Embryonic facial prominence (tissue), 1 donor: ENCODE results near the gene CHST11.

Source experiments
- DNase-seq: peaks from one replicate; pipeline ENCODE4 v3.0.0-alpha.2; 2016; ENCODE audit errors: extremely low spot score

CHST11 gene

DNA sequence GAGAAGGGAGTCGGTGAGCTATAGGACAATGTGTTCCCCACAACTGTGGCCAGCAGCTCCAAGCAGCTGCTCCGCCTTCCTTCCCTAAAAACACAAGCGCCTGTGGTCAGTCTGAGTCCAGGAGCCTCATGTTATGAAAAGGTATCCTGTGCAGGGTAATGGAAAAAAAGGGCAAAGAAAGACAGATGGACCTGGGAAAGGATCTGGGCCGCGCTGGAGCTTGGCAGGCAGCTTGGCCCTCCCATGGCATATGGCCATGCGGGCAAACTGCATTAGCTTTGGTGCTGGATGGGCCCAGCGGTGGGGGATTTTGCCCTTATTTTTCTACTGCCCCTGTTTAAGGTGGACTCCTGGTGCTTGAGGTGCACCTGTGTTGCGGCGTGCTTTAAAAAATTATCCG, 23.7 kb upstream of the CHST11 start:
- DNase-seq: no peak

DNA sequence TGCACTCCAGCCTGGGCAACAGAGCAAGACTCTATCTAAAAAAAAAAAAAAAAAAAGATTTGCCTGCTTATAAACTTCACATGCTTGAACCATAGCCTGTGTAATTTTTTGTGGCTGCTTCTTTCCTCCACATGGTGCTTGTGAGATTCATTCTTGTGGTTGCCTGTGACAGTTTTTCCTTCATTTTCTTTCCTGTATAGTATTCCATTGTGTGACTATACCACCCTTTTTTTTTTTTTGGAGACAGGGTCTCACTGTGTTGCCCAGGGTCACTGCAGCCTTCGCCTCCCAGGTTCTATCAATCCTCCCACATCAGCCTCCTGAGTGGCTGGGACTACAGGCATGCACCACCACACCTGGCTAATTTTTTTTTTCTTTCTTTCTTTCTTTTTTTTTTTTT, 22.6 kb upstream of the CHST11 start:
- no peak for DNase-seq

DNA sequence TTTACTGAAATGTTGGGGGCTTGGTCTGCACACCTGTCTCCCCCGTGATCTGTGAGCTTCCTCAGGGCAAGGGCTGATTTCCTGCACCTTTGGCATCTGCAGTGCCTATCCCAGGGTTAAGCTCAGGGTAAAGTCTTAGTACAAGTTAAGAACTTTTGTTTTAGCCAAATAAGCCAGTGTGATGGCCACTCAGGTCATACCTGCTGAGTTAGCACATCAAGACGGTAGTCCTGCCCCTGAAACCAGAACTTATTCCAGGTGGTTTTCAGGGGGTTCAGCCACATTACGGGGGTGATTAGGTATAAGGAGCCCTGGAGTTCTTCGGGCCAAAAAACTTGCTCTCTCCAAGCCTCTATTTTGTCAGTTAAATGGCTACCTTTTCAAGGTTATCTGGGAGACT, 21.6 kb upstream of the CHST11 start:
- DNase-seq: no peak

- no peak for DNase-seq
Observed at GRCh38 chr12:104435765-104436164, 21.0 kb upstream of the CHST11 start.

DNA sequence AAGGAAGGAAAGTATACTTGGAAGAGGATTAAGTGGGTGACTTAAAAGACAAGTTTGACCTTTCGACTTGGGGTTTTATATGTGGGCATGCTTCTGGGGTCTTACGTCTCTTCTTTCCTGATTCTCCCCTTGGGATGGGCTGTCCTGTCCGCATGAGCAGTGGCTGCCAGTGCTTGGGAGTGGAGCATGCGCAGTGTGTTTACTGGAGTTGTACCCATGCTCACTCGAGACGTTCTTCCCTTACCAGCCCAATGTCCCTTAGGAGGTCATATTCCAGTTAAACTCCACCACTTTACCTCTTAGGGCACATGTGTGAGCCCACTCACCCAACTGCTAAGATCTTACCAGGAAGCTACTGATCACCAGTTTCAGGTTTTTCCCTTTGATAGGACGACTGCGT, 20.0 kb upstream of the CHST11 start:
- no peak for DNase-seq

DNA sequence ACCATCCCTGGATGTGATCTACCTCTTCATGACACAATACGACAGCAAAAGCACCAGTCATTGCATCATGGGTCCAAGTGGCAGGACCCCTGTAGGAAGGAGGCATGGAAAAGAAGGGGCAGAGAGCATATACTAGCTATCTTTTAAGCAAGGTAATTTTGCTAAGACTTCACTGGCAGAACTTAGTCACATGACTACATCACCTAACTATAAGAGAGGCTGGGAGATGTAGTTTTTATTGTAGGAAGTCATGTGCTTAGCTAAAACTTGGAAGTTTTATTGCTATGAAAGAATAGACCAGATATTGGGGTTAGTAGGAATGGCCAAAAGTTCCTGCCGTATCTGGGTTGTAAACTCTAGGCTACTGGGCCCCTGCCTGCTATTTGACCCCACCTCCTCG, 18.6 kb upstream of the CHST11 start:
- no peak for DNase-seq

DNA sequence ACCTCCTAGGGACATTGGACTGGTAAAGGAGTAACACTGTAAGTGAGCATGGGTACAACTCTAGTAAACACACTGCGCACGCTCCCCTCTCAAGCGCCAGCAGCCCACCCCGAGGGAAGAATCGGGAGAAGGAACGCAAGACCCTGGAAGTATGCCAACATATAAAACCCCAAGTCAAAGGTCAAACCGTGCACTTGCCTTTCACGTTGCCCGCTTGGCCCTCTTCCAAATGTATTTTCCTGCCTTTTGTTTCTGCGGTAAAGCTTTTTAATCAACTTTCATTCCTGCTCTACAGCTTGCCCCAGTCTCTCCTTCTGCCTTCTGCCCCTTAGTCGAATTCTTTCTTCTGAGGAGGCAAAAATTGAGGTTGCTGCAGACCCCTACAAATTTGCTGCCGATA, 17.6 kb upstream of the CHST11 start:
- DNase-seq: no peak

- DNase-seq: no peak
Observed at GRCh38 chr12:104443008-104443407, 13.7 kb upstream of the CHST11 start.

DNA sequence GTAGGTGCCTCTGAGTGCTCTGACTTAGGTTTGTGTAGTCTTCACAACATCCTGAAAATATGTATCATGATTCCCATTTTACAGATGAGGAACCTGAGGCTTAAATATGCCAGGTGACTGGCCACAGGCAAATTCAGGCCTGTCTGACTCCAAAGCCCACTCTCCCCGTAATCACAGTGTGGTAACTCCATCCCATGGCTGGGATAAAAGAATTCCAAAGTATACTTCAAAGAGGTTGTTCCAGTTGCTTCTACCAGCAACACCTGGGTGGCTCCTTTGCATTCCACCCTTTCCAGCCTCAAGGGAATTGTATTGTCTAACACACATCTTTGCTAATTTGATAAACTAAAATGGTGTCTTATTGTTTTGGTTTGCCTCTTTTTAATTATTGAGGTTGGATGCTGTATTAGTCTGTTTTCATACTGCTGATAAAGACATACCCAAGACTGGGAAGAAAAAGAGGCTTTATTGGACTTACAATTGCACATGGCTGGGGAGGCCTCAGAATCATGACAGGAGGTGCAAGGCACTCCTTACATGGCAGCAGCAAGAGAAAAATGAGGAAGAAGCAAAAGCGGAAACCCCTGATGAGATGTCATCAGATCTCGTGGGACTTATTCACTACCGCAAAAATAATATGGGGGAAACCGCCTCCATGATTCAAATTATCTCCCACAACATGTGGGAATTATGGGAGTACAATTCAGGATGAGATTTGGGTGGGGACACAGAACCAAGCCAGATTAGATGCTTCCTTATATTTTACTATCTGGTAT, 9.9 kb upstream of the CHST11 start:
- DNase-seq: no peak

GRCh38 chr12:104448031-104448430, 8.7 kb upstream of the CHST11 start:
- no peak for DNase-seq

GRCh38 chr12:104448451-104448850, 8.3 kb upstream of the CHST11 start:
- DNase-seq: no peak

DNA sequence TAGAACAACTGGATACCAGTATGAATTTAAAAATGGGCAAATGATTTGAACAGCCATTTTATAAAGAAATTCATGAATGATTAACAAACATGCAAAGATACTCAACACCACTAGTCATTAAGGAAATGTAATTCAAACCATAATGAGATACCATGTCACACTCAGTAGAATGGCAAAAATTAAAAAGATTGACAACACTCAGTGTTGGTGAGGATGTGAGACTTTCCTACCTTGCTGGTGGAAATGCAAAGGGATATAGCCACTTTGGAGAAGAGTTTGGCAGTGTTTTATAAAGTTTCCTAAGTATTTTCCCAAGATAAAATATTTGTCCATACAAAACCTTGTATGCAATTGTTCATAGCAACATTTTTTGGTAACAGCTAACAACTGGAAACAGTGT, 6.0 kb upstream of the CHST11 start:
- DNase-seq: no peak

GRCh38 chr12:104452087-104452486, 4.7 kb upstream of the CHST11 start:
- no peak for DNase-seq

GRCh38 chr12:104453133-104453532, 3.6 kb upstream of the CHST11 start:
- no peak for DNase-seq

DNA sequence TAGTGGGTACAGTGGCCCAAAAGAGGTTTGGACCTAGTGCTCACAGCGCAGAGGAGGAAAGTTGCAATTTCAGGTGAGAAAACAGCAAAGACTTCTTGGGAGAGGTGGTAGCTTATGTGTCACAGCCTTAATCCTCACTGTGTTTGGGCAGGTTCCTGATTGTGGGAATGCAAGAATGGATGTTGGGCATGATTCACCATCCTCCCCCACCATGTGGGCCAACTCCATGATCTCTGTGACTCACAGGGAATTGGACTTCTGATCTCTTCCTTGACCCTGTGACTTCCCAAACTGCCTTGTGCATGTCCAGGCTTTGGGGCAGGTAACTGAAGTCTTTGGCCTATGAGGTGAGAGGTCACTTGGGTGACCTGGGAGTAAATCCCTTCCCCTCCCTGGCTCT, 1.8 kb upstream of the CHST11 start:
- no peak for DNase-seq

DNA sequence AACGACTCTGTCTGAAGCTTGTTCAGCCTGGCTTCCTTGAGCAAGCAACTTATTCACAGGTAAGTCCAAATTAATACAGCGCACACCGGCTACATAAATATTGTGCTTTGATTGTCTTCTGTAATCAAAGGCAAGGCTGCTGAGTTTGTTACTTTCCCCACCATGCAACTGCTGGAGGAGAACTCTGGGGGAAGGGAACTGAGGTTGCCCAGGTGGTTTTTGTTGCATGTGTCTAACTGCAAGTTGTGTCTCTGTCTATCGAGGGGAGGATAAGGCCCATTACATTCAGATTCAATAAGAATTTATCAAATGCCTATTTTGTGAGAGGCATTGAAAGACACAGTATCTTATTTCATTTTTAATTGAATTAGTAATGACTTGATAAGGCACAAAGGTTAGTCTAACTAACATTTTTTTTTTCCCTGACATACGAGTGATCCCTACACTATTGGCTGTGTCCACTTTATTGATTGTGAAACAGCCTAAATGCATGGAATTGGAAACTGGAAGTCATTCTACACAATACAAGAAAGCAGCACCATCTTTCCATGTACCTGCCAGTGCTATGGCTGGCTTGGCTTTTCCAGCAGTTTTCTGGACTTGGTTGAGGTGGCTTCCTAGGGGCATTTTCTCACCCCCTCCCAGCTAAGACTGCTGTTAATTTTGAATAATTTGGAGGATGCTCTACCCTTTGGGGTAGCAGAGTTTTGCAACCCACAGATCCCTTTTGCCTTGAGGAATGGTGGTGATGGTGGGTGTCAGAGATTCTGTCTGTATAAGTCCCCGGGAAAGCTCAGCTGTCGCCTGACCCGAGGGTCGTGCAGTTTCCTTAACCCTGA, 951 bp upstream of the CHST11 start:
- no peak for DNase-seq

- DNase-seq: peak; percentile 37
Observed at GRCh38 chr12:104456950-104457745, 400 bp downstream of the CHST11 start.

DNA sequence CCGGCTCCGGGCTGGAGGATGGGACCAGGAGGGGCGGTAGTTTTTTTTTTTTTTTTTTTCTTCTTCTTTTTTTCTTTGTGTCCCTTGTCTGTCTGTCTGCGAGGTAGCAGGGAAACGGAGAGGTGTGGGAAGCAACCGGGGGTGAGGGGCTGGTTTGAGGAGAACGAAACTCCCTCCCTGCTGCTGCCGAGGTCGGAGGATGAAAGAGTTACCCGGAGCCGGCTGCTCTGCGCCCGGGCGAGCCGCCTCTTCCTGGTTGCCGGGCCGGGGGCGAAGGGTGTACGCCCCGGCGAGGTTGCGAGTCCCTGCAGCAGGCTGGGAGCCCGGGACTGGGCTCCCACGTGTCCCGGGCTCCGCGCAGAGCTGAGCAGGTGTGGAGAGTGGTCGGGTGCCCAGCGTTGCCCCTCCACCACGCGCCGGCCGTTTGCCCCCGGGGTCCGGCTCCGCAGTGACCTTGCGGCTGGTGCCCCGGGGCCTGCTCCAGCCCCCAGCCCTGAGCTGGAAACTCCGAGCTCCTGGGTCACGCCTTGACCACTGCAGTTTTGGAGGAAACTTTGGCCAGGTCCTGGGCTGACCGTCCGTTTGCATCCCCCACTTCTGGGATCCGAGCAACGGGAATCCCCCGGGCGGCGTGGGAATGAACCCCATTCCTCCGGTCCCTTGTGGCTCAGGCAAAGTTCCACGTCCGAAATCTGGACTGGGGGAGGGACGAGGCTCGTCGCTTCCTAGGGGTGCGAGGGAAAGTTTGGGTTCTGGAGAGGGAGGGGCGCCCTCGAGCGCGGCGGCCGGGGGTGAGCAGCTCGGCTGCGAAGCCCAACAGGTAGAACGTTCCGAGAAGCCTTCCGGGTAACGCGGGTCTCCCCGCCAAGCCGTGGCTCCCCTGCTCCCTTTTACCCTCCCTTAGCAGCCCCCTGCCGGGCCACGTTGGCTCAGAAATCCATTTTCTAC, 1.3 kb downstream of the CHST11 start:
- DNase-seq: no peak

DNA sequence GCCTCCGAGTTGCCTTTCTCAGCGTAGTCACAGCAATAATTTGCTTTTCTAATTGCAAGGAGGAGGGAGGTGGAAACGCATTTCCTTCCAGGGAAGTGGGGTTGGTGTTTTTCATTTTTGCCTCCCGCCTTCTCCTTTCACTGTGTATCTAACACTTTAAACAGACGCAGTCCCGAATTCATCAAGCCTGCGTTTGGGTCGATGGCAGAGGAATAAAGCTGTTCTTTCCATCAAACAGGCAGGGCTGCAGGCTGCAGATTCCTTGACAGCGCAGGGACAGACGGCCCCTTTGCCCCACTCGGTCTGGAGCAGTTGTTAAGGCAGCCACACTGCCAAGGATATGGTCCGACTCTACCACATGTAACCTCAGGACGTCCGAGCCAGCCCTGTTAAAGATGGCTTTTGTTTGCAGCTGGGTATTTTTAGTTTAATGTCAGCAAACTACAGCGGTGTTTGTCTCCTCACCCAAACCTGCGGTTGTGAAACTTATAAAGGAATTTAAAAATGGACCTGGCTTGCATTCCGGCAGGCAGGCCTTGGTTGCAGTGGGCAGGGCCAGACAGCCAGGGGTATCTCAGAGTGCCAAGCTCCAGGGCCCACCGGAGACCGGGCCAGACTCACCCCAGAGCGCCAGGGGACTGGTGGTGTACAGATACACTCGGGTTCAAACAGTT, 2.1 kb downstream of the CHST11 start:
- DNase-seq: no peak

- DNase-seq: no peak
Observed at GRCh38 chr12:104459368-104459909, 2.7 kb downstream of the CHST11 start.
